ENCODE measurements around the gene HMGB1. TPM values are rescaled to one million over a fixed set of nuclear protein-coding genes. Genes with fewer than 3 reads are reported as not detected.

Gene HMGB1
- total and polyA plus RNA-seq, 4 donors = 213 to 410 (median 312) TPM

DNA sequence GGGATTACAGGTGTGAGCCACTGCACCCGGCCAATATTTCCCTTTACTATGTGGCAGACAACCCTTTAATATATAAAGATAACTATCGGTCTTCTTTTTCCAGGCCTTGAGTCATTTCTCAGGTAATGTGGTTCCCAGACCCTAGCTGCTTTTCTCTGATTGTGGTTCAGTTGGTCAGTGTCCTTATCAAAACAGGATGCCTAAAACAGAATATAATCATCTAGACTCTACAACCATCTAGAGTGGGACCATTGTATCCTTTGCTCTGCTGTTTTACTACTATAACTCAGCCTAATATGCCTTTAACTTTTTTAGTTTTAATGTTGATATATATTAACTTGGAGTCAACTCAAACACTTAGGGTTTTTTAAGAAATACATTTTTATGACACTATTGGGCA is 30.0 kb upstream of the HMGB1 start:
- no peaks in the 10 kb centered on the region for H3K9me3 ChIP-seq (ENCODE audit: control insufficient read depth, low read length)
- H3K4me1 ChIP-seq (ENCODE audit: control insufficient read depth in 1 of 2, insufficient read depth in 2 of 2, low read length in 2 of 2) = no peaks in the 10 kb centered on the region
- no peak overlapping the region for H3K4me3 ChIP-seq (ENCODE audit: low read length in 2 of 2)
- DNase-seq (no peak), ATAC-seq (ENCODE audit: low FRiP score) (no peak)
- intact Hi-C loops (cut with DNase I) = no loop called here
- 97 to 100% methylated on average over 2 of the region's 2 CpGs for WGBS, 2 donors
- H3K27me3 ChIP-seq (ENCODE audit: control insufficient read depth in 1 of 2, insufficient read depth in 2 of 2, low read length in 1 of 2) = no peaks in the 10 kb centered on the region
- H3K27ac ChIP-seq (ENCODE audit: low read depth in 1 of 2, low read length in 2 of 2) = no peak overlapping the region
- no peaks in the 10 kb centered on the region for H3K36me3 ChIP-seq (ENCODE audit: control insufficient read depth in 1 of 2, insufficient read depth in 2 of 2, low read length in 1 of 2)

DNA sequence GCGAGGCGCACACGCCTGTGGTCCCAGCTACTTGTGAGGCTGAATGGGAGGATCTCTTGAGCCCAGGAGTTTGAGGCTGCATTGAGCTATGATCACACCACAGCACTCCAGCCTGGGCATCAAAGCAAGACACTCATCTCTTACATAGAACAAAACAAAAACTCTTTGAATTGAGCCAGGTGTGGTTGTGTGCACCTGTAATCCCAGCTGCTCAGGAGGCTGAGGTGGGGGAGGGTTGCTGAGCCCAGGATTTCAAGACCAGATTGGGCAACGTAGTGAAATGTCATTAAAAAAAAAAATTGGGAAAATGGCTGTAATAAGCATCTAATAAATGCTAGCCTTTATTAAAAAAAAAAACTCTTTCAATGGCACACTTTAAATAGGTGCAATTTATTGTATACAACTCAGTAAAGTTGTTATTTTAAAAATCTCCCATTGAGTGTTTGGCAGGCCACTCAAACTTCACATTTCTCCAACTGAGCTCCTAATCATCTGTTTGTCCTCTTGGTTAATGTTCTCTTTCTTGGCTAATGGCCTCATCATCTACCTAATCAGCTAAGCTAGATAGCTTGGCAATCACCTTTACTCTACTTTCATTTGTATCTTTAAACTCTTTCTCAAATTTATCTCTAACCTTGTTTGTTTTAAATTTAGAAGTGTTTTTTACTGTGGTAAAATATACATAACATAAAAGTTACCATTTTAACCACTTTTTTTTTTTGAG is 28.1 kb upstream of the HMGB1 start:
- no peaks in the 10 kb centered on the region for H3K4me1 ChIP-seq (ENCODE audit: control insufficient read depth in 1 of 2, insufficient read depth in 2 of 2, low read length in 2 of 2)
- no peaks in the 10 kb centered on the region for H3K9me3 ChIP-seq (ENCODE audit: control insufficient read depth, low read length)
- no peaks in the 10 kb centered on the region for H3K27me3 ChIP-seq (ENCODE audit: control insufficient read depth in 1 of 2, insufficient read depth in 2 of 2, low read length in 1 of 2)
- no peak overlapping the region for H3K27ac ChIP-seq (ENCODE audit: low read depth in 1 of 2, low read length in 2 of 2)
- no peaks in the 10 kb centered on the region for H3K36me3 ChIP-seq (ENCODE audit: control insufficient read depth in 1 of 2, insufficient read depth in 2 of 2, low read length in 1 of 2)
- DNase-seq (no peak), ATAC-seq (ENCODE audit: low FRiP score) (no peak)
- WGBS, 2 donors = 80 to 88% methylated on average over 4 of the region's 4 CpGs
- intact Hi-C loops (cut with DNase I) = no loop called here
- no peak overlapping the region for H3K4me3 ChIP-seq (ENCODE audit: low read length in 2 of 2)

DNA sequence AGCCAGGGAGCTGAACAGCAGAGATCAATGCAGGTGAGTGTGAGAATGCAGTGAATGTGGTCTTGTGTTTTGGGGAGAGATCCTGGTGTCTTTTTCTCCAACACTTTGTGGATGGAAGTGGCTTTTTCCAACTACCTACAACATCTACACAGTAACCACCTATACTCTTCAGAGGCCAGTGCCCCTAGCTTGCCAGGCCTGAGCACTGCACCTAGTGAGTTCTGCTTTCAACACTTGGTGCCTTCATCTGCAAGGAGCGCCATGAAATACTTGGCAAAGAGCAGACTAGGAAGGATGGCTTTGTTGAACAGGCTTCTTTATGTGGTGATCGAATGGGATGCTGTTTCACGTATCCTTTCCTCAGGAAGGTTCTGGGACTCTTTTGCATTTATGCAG is 21.3 kb upstream of the HMGB1 start:
- no peaks in the 10 kb centered on the region for H3K4me1 ChIP-seq (ENCODE audit: control insufficient read depth in 1 of 2, insufficient read depth in 2 of 2, low read length in 2 of 2)
- H3K27ac ChIP-seq (ENCODE audit: low read depth in 1 of 2, low read length in 2 of 2) = no peak overlapping the region
- no peaks in the 10 kb centered on the region for H3K27me3 ChIP-seq (ENCODE audit: control insufficient read depth in 1 of 2, insufficient read depth in 2 of 2, low read length in 1 of 2)
- DNase-seq (no peak), ATAC-seq (ENCODE audit: low FRiP score) (no peak)
- no peaks in the 10 kb centered on the region for H3K9me3 ChIP-seq (ENCODE audit: control insufficient read depth, low read length)
- H3K4me3 ChIP-seq (ENCODE audit: low read length in 2 of 2) = no peak overlapping the region
- 92 to 95% methylated on average over 3 of the region's 3 CpGs for WGBS, 2 donors
- no peaks in the 10 kb centered on the region for H3K36me3 ChIP-seq (ENCODE audit: control insufficient read depth in 1 of 2, insufficient read depth in 2 of 2, low read length in 1 of 2)
- intact Hi-C loops (cut with DNase I) = no loop called here

DNA sequence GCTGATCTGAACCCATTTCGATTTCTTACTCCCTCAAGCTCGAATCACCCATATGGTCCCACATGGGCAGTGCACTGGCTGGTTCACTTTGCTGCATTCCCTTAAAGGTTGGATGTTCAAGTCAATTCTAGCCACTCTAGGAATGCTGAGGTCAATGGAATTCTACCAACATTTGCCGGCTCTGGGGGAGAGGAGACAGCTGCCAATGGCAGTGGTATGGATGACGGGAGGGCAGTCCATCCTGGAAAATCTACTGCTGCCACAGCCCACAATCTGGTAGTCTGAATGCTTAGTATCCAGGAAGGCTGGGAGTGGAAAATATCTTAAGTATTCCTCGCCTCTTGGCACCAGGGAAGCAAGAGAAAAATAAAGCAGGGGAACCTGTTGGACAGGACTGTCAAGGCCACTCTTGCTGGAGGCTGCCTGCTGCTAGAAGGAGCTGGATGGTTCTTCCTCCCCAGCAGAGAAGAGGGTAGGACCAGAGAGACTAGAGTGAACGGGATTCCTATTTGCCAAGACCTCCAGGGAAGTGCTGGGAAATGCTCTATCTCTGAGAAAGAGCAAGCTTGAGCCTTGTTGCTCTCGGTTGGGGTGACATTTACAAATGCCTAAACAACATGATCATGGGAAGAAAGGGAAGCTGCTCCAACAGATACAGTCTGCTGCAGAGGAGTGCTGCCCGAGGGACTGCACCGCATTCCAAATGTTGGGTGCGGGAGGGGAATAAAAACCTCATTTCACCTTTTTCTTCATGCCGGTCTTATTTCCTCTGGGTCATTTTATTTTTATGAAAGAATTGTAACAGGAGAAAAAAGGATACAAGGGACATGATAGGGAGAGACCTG is 20.7 kb upstream of the HMGB1 start:
- DNase-seq (no peak), ATAC-seq (ENCODE audit: low FRiP score) (no peak)
- no peaks in the 10 kb centered on the region for H3K4me1 ChIP-seq (ENCODE audit: control insufficient read depth in 1 of 2, insufficient read depth in 2 of 2, low read length in 2 of 2)
- WGBS, 2 donors = 84 to 85% methylated on average over 11 of the region's 11 CpGs
- H3K27me3 ChIP-seq (ENCODE audit: control insufficient read depth in 1 of 2, insufficient read depth in 2 of 2, low read length in 1 of 2) = no peaks in the 10 kb centered on the region
- no peak overlapping the region for H3K27ac ChIP-seq (ENCODE audit: low read depth in 1 of 2, low read length in 2 of 2)
- no peak overlapping the region for H3K4me3 ChIP-seq (ENCODE audit: low read length in 2 of 2)
- intact Hi-C loops (cut with DNase I) = no loop called here
- no peaks in the 10 kb centered on the region for H3K9me3 ChIP-seq (ENCODE audit: control insufficient read depth, low read length)
- no peaks in the 10 kb centered on the region for H3K36me3 ChIP-seq (ENCODE audit: control insufficient read depth in 1 of 2, insufficient read depth in 2 of 2, low read length in 1 of 2)

DNA sequence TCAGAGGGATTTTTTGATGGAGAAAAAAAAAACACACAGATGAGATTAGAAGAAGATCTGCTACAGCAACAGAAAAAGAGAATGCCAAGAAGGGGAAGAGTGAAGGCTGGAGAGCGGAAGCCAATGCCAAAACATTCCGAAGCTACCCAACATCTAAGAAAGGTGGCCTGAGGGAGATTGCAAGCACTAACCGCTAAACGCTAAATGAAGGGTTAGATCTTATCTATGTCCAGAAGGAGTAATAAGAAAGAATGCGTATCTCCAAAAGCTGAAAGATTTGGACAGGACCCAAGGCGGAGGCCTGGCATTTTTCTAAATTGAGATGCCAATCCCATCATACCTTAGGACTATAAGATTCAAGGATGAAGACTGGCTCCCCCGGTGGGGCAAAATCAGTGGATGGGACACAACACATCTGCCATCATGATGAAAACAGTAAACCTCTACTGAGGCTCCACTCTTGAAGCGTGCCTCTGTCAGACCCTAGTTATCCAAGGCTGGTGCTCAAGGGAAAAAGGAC is 15.6 kb upstream of the HMGB1 start:
- H3K9me3 ChIP-seq (ENCODE audit: control insufficient read depth, low read length) = no peaks in the 10 kb centered on the region
- intact Hi-C loops (cut with DNase I) = no loop called here
- no peaks in the 10 kb centered on the region for H3K36me3 ChIP-seq (ENCODE audit: control insufficient read depth in 1 of 2, insufficient read depth in 2 of 2, low read length in 1 of 2)
- H3K27me3 ChIP-seq (ENCODE audit: control insufficient read depth in 1 of 2, insufficient read depth in 2 of 2, low read length in 1 of 2) = no peaks in the 10 kb centered on the region
- no peak overlapping the region for H3K4me3 ChIP-seq (ENCODE audit: low read length in 2 of 2)
- H3K27ac ChIP-seq (ENCODE audit: low read depth in 1 of 2, low read length in 2 of 2) = no peak overlapping the region
- 94% methylated on average over 8 of the region's 8 CpGs for WGBS, 2 donors
- H3K4me1 ChIP-seq (ENCODE audit: control insufficient read depth in 1 of 2, insufficient read depth in 2 of 2, low read length in 2 of 2) = no peaks in the 10 kb centered on the region
- DNase-seq (no peak), ATAC-seq (ENCODE audit: low FRiP score) (no peak)

DNA sequence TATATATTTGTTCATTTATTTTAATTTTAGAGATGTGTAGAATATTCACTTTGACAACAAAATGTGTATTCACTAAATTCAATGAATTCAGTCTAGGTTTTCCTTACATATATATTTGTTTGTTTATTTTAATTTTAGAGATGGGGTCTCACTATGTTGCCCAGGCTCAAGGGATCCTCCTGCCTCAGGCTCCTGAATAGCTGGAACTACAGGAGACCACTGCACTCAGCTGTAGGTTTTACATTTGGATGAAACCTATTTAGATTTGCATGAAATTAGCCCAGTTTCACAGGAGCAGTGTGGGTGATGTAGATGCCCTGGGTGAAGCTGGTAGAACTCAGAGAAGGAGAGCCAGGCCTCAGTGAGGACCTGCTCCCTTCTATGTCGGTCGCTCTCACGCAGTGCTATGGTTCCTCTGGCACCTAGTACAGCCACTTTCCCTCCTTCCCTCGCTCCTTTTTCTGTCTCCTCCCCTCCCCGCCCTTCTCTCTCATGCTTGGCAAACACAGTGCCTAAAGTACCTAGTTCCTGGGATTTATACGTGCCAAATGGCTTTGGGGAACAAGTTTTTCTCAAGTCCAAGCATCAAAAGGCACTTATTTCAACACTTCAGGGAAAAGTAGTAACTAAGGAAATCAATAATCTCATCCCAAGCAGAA is 14.7 kb upstream of the HMGB1 start:
- intact Hi-C loops (cut with DNase I) = no loop called here

DNA sequence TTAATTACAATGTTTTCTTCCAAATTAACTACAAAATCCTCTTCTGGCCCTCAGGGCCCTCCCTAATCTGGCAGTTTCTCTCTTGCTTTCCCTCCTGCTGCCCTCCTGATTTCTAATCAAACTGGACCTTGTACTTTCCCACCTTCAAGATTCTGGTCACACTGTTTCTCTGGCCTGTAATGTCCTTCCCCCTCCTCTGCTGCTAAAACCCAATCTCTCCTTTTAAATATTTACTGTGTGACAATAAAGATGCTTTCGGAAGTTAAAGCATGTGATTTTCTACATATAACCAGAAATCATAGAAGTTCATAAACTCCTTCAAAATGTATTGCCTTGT is 14.1 kb upstream of the HMGB1 start:
- H3K9me3 ChIP-seq (ENCODE audit: control insufficient read depth, low read length) = no peaks in the 10 kb centered on the region
- no peak overlapping the region for H3K4me3 ChIP-seq (ENCODE audit: low read length in 2 of 2)
- no peak for ATAC-seq (ENCODE audit: low FRiP score)
- no peaks in the 10 kb centered on the region for H3K4me1 ChIP-seq (ENCODE audit: control insufficient read depth in 1 of 2, insufficient read depth in 2 of 2, low read length in 2 of 2)
- WGBS, 2 donors = 95 to 98% methylated on average over 1 of the region's 1 CpG
- no peaks in the 10 kb centered on the region for H3K27me3 ChIP-seq (ENCODE audit: control insufficient read depth in 1 of 2, insufficient read depth in 2 of 2, low read length in 1 of 2)
- H3K36me3 ChIP-seq (ENCODE audit: control insufficient read depth in 1 of 2, insufficient read depth in 2 of 2, low read length in 1 of 2) = no peaks in the 10 kb centered on the region
- no peak for DNase-seq
- no peak overlapping the region for H3K27ac ChIP-seq (ENCODE audit: low read depth in 1 of 2, low read length in 2 of 2)
- intact Hi-C loops (cut with DNase I) = loop anchor here in 1 of 2 donors (10.0 kb wide), 1 partner anchor 565 kb away; no protein-coding TSS in a partner anchor

More for the DNA sequence above, 14.7 kb upstream of the HMGB1 start:
- Histone ChIP-seq H3K36me3 (ENCODE audit: control insufficient read depth in 1 of 2, insufficient read depth in 2 of 2, low read length in 1 of 2) (no peaks in the 10 kb centered on the region), H3K27me3 (ENCODE audit: control insufficient read depth in 1 of 2, insufficient read depth in 2 of 2, low read length in 1 of 2) (no peaks in the 10 kb centered on the region), H3K27ac (ENCODE audit: low read depth in 1 of 2, low read length in 2 of 2) (no peak overlapping the region), H3K9me3 (ENCODE audit: control insufficient read depth, low read length) (no peaks in the 10 kb centered on the region), H3K4me1 (ENCODE audit: control insufficient read depth in 1 of 2, insufficient read depth in 2 of 2, low read length in 2 of 2) (no peaks in the 10 kb centered on the region), H3K4me3 (ENCODE audit: low read length in 2 of 2) (no peak overlapping the region)
- 77 to 80% methylated on average over 6 of the region's 6 CpGs for WGBS, 2 donors
- DNase-seq (no peak), ATAC-seq (ENCODE audit: low FRiP score) (no peak)

DNA sequence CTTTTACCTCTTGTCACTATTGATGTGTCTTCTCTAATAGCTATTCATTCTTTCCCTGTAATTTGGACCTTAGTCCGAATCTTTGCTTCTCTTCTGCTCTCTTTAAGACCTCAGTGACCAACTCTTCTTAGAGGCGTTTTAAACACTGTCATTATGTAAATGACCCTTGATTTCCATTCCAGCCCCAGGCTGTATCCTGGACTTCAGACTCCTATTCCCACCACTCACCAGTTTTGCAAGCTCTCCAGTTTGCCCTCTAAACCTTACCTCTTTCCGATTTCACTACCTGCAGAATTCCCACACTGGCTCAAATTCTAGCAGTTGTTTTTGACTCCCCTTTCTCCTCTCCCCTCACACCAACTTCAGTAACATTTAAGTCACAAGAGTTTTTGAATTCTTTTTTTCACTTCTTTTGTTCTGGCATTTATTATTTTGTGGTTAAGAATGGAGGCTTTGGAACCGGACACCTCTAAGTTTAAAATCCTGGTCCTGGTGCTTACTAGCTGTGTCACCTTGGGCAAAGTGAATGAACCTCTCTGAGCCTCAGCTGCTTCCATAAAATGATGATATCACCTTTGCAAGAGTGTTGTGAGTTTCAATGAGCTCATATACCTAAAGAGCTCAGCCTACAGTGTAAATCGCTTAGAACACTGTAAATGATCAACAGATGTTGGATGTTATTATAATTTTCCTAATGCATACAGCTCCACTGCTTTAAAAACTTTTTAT is 13.6 kb upstream of the HMGB1 start:
- ATAC-seq (ENCODE audit: low FRiP score) (no peak), DNase-seq (no peak)
- H3K4me3 ChIP-seq (ENCODE audit: low read length in 2 of 2) = no peak overlapping the region
- H3K27me3 ChIP-seq (ENCODE audit: control insufficient read depth in 1 of 2, insufficient read depth in 2 of 2, low read length in 1 of 2) = no peaks in the 10 kb centered on the region
- H3K36me3 ChIP-seq (ENCODE audit: control insufficient read depth in 1 of 2, insufficient read depth in 2 of 2, low read length in 1 of 2) = no peaks in the 10 kb centered on the region
- intact Hi-C loops (cut with DNase I) = loop anchor here in 1 of 2 donors (10.0 kb wide), 1 partner anchor 565 kb away; no protein-coding TSS in a partner anchor
- H3K27ac ChIP-seq (ENCODE audit: low read depth in 1 of 2, low read length in 2 of 2) = no peak overlapping the region
- no peaks in the 10 kb centered on the region for H3K4me1 ChIP-seq (ENCODE audit: control insufficient read depth in 1 of 2, insufficient read depth in 2 of 2, low read length in 2 of 2)
- 79% methylated on average over 5 of the region's 5 CpGs for WGBS, 2 donors
- no peaks in the 10 kb centered on the region for H3K9me3 ChIP-seq (ENCODE audit: control insufficient read depth, low read length)
